NCI-H748 (cell line): ENCODE measurements around the gene R3HDML.
"Not testable (repeated sequence)": the region's sequence is repeated elsewhere in the genome, so short reads cannot be mapped to it uniquely, and the experiment has no call there.

ENCODE experiments used
- DNase-seq: peaks from one replicate; lab custom pipeline; 2025; ENCODE audit not compliant: unreplicated experiment; lab: John Stamatoyannopoulos, UW

The R3HDML gene

GRCh38 chr20:44327748-44328147 is 9.1 kb upstream of the R3HDML start:
- peak; percentile 22 for DNase-seq

- no peak for DNase-seq
Observed at GRCh38 chr20:44328428-44328827, 8.4 kb upstream of the R3HDML start.

GRCh38 chr20:44331201-44331600 is 5.6 kb upstream of the R3HDML start:
- DNase-seq = no peak

- no peak for DNase-seq
Observed at GRCh38 chr20:44334306-44334705, 2.5 kb upstream of the R3HDML start.

GRCh38 chr20:44334709-44335108 is 2.1 kb upstream of the R3HDML start:
- no peak for DNase-seq

- no peak for DNase-seq
Observed at GRCh38 chr20:44335675-44336074, 1.2 kb upstream of the R3HDML start.

GRCh38 chr20:44336086-44336485 is 757 bp upstream of the R3HDML start:
- no peak for DNase-seq

GRCh38 chr20:44342248-44342647 is 5.4 kb downstream of the R3HDML start:
- no peak for DNase-seq

- DNase-seq = no peak
Observed at GRCh38 chr20:44343162-44343675, 6.4 kb downstream of the R3HDML start.

GRCh38 chr20:44344723-44345122 is 7.9 kb downstream of the R3HDML start:
- no peak for DNase-seq

- DNase-seq = no peak
Observed at GRCh38 chr20:44345147-44345546, 8.3 kb downstream of the R3HDML start.

GRCh38 chr20:44345941-44346340 is 9.1 kb downstream of the R3HDML start:
- DNase-seq = not testable (repeated sequence)

GRCh38 chr20:44348168-44348659 is 11.4 kb downstream of the R3HDML start:
- DNase-seq = no peak

GRCh38 chr20:44349349-44349748 is 12.5 kb downstream of the R3HDML start:
- no peak for DNase-seq

GRCh38 chr20:44350567-44350966 is 13.7 kb downstream of the R3HDML start:
- DNase-seq = no peak

GRCh38 chr20:44354979-44355497 is 18.2 kb downstream of the R3HDML start:
- no peak for DNase-seq

GRCh38 chr20:44355498-44356352 is 18.9 kb downstream of the R3HDML start, which contains the start of gene HNF4A:
HNF4A (plus strand) TSS chr20:44355699; CDS start chr20:44355805, 106 bp downstream.
- no peak for DNase-seq

- DNase-seq = no peak
Observed at GRCh38 chr20:44356353-44356723, 19.5 kb downstream of the R3HDML start.

GRCh38 chr20:44357020-44357419 is 20.2 kb downstream of the R3HDML start:
- no peak for DNase-seq

GRCh38 chr20:44357555-44358125 is 20.8 kb downstream of the R3HDML start:
- DNase-seq = no peak

- no peak for DNase-seq
Observed at GRCh38 chr20:44358776-44359175, 21.9 kb downstream of the R3HDML start.

GRCh38 chr20:44360221-44360620 is 23.4 kb downstream of the R3HDML start:
- DNase-seq = no peak
